Esophagus squamous epithelium (tissue), 4 donors: ENCODE data around the gene SPRYD3.

Source experiments
- CTCF ChIP-seq, 6 experiments: fragments of 450-650 bp in 4 of 6; fragments of 200-600 bp in 2 of 6; sonication (generic) in 2 of 6; IDR thresholded peaks; one replicate each; pipeline ENCODE4 v1.5.1; 2016 to 2019; ENCODE audit warnings: antibody characterized with exemption in 6 of 6, mild to moderate bottlenecking in 4 of 6, moderate library complexity in 4 of 6
- POLR2A ChIP-seq, 4 donors: fragments of 450-650 bp; IDR thresholded peaks; one replicate each; pipeline ENCODE4 v1.6.1; 2017; ENCODE audit warnings: antibody characterized with exemption in 4 of 4, mild to moderate bottlenecking in 4 of 4, moderate library complexity in 3 of 4

- TF ChIP-seq CTCF (IDR thresholded peaks at IDR 0.05): no peak
- no peak for TF ChIP-seq POLR2A (IDR thresholded peaks at IDR 0.05)
These were observed 43.8 kb upstream of the SPRYD3 start for GRCh38 chr12:53122961-53123468.
